Tibial nerve (tissue), 4 donors: Measurements from ENCODE around the gene CARM1. TPM values are rescaled to one million over a fixed set of nuclear protein-coding genes. Genes with fewer than 3 reads are reported as not detected.

ENCODE experiments used
- DNase-seq, 2 donors: peaks; one replicate each; pipeline ENCODE4 v3.0.0-alpha.2; 2019; ENCODE audit warnings: low spot score in 2 of 2
- H3K27ac ChIP-seq, 4 donors: fragments of 200-600 bp; sonication (generic) in 3 of 4; one replicate each; pipeline ENCODE4 v1.5.1; 2017 to 2019; ENCODE audit warnings: mild to moderate bottlenecking in 1 of 4
- H3K27me3 ChIP-seq, 2 donors: fragments of 200-600 bp; sonication (generic) in 1 of 2; one replicate each; pipeline versions ENCODE4 v1.5.1 to v1.6.0; 2017 to 2019
- H3K36me3 ChIP-seq, 3 donors: fragments of 200-600 bp; sonication (generic); one replicate each; pipeline ENCODE4 v1.5.1; 2018 to 2019
- H3K4me1 ChIP-seq, 4 donors: fragments of 200-600 bp; sonication (generic) in 3 of 4; one replicate each; pipeline ENCODE4 v1.5.1; 2017 to 2019
- H3K4me3 ChIP-seq, 4 donors: fragments of 200-600 bp; sonication (generic) in 3 of 4; one replicate each; pipeline ENCODE4 v1.5.1; 2017 to 2019; ENCODE audit warnings: mild to moderate bottlenecking in 1 of 4, moderate library complexity in 1 of 4
- H3K9me3 ChIP-seq, 4 donors: fragments of 200-600 bp; sonication (generic) in 3 of 4; one replicate each; pipeline ENCODE4 v1.5.1; 2017 to 2019
- CTCF ChIP-seq, 5 experiments: fragments of 200-600 bp in 3 of 5; fragments of 450-650 bp in 2 of 5; sonication (generic) in 3 of 5; IDR thresholded peaks; one replicate each; pipeline ENCODE4 v1.5.1; 2016 to 2019; ENCODE audit warnings: antibody characterized with exemption in 5 of 5, mild to moderate bottlenecking in 3 of 5, moderate library complexity in 2 of 5
- EP300 ChIP-seq, 2 donors: sonication (generic); formaldehyde crosslinking; IDR thresholded peaks; one replicate each; pipeline ENCODE4 v1.6.1; 2017; ENCODE audit warnings: antibody characterized with exemption in 2 of 2, mild to moderate bottlenecking in 1 of 2
- POLR2A ChIP-seq, 2 donors: fragments of 450-650 bp; IDR thresholded peaks; one replicate each; pipeline ENCODE4 v1.6.1; 2017; ENCODE audit warnings: antibody characterized with exemption in 2 of 2, mild to moderate bottlenecking in 2 of 2, moderate library complexity in 2 of 2
- WGBS, 2 donors: methylation state at CpG; one replicate each; pipeline ENCODE4 v1.1.5; 2018; 5-methylcytosine and 5-hydroxymethylcytosine counted together
- total RNA-seq, 4 donors: library from RNA; depleted of rRNA; stranded (reverse); fragments of >200 nt; gene quantifications; one replicate each; pipeline ENCODE4 v1.1.0, GENCODE V29; 2016

CARM1 gene
- total RNA-seq, 4 donors from 2014 or later = 13.5 to 22.8 (median 14.0) TPM

GRCh38 chr19:10923260-10924112 lies 52.1 kb downstream of the CARM1 start:
- WGBS, 2 donors = 85 to 88% methylated on average over 20 to 22 of the region's 29 CpGs

GRCh38 chr19:10924597-10924996 lies 53.2 kb downstream of the CARM1 start:
- H3K4me1 ChIP-seq = peaks cover 0 to 18% (median 13%) of the 10 kb centered on the region in 4 donors
- H3K27me3 ChIP-seq = no peaks in the 10 kb centered on the region
- no peak overlapping the region for H3K27ac ChIP-seq
- no peaks in the 10 kb centered on the region for H3K9me3 ChIP-seq
- 73 to 74% methylated on average over 13 of the region's 13 CpGs for WGBS, 2 donors
- no peak for DNase-seq
- peaks cover 4 to 61% (median 9%) of the 10 kb centered on the region in 3 donors for H3K36me3 ChIP-seq
- no peak overlapping the region for H3K4me3 ChIP-seq
- no peak for TF ChIP-seq EP300 (IDR thresholded peaks at IDR 0.05)
- TF ChIP-seq CTCF (IDR thresholded peaks at IDR 0.05) = no peak
- no peak for TF ChIP-seq POLR2A (IDR thresholded peaks at IDR 0.05)

More at GRCh38 chr19:10923260-10924112, 52.1 kb downstream of the CARM1 start:
- TF ChIP-seq EP300 (IDR thresholded peaks at IDR 0.05) (no peak), POLR2A (IDR thresholded peaks at IDR 0.05) (no peak), CTCF (IDR thresholded peaks at IDR 0.05) (no peak)
- Histone ChIP-seq H3K36me3 (peaks cover 4 to 72% (median 9%) of the 10 kb centered on the region in 3 donors), H3K9me3 (no peaks in the 10 kb centered on the region), H3K4me3 (no peak overlapping the region), H3K27ac (no peak overlapping the region), H3K27me3 (no peaks in the 10 kb centered on the region), H3K4me1 (peaks cover 0 to 13% (median 8%) of the 10 kb centered on the region in 4 donors)
- no peak for DNase-seq

- DNase-seq = no peak
- Histone ChIP-seq H3K27ac (peak overlapping the region; percentile 81 to 94 (median 92)), H3K36me3 (peaks cover 0 to 53% (median 5%) of the 10 kb centered on the region in 3 donors), H3K4me1 (peaks cover 0 to 38% (median 17%) of the 10 kb centered on the region in 4 donors), H3K4me3 (peak overlapping the region; percentile 81 to 98 (median 93)), H3K27me3 (no peaks in the 10 kb centered on the region), H3K9me3 (no peaks in the 10 kb centered on the region)
- 10 to 12% methylated on average over 24 to 29 of the region's 47 CpGs for WGBS, 2 donors
- TF ChIP-seq EP300 (IDR thresholded peaks at IDR 0.05) (no peak), CTCF (IDR thresholded peaks at IDR 0.05) (no peak), POLR2A (IDR thresholded peaks at IDR 0.05) (no peak)
Observed at GRCh38 chr19:10927730-10928562, 56.6 kb downstream of the CARM1 start.

- no peaks in the 10 kb centered on the region for H3K27me3 ChIP-seq
- no peaks in the 10 kb centered on the region for H3K9me3 ChIP-seq
- TF ChIP-seq CTCF (IDR thresholded peaks at IDR 0.05) (peak in 1 of 5 experiments; percentile 22), POLR2A (IDR thresholded peaks at IDR 0.05) (peak in 1 of 2 donors; percentile 79), EP300 (IDR thresholded peaks at IDR 0.05) (peak; percentile 88 to 91)
- 0 to 1% methylated on average over 11 to 22 of the region's 96 CpGs for WGBS, 2 donors
- H3K27ac ChIP-seq = peak within 1 kb of the TSS; percentile 81 to 94 (median 92)
- DNase-seq = peak; percentile 88 to 94
- H3K4me3 ChIP-seq = peak within 1 kb of the TSS; percentile 81 to 98 (median 93)
- peaks cover 0 to 53% (median under 1%) of the 10 kb centered on the region in 3 donors for H3K36me3 ChIP-seq
- H3K4me1 ChIP-seq = peaks cover 0 to 38% (median 17%) of the 10 kb centered on the region in 4 donors
Observed at GRCh38 chr19:10928563-10929401, 57.4 kb downstream of the CARM1 start, which contains the start of the genes TIMM29 and YIPF2. Gene TIMM29, plus strand, starts transcription at chr19:10928811. Its CDS starts 12 bp downstream, at chr19:10928823. Gene YIPF2, minus strand, starts transcription at chr19:10928639. Its CDS starts 229 bp downstream, at chr19:10928410.
